Hematopoietic multipotent progenitor cell treated with erythropoietin and hydrocortisone succinate and interleukin-3 and kit ligand, for 17 days (in vitro differentiated cells): ENCODE results near the gene C10orf105.

Source experiments
- DNase-seq: peaks from one replicate; pipeline ENCODE4 v3.0.0-alpha.2; 2015; ENCODE audit warnings: low spot score

The C10orf105 gene

DNA sequence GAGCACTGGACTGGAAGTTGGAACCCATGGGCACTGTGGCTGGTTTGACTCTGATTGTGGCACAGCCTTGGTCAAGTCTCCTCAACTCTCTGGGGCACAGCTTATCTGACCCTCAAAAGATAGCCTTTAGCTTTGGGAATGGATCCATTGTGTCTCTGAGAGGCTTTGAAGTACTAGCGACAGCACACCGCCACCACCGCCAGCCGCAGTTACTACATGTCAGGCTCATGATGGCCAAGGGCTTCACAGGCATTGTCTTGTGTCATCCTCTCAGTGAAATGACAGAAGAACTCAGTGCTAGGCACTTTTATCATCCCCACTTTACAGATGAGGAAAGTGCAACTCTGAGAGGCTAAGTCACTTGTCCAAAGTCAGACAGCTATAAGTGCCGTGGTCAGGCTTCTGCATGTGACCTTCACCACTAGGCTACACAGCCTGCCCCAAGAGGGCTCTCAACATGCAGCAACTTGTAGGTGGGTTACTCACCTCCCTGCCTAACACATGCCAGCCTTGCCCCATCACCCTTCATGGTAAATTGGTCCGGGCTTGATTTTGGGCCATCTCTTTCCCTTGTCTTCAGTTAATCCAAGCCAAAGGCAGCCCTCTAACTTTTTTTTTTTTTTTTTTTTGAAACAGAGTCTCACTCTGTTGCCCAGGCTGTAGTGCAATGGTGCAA is 44.1 kb downstream of the C10orf105 start:
- no peak for DNase-seq

DNA sequence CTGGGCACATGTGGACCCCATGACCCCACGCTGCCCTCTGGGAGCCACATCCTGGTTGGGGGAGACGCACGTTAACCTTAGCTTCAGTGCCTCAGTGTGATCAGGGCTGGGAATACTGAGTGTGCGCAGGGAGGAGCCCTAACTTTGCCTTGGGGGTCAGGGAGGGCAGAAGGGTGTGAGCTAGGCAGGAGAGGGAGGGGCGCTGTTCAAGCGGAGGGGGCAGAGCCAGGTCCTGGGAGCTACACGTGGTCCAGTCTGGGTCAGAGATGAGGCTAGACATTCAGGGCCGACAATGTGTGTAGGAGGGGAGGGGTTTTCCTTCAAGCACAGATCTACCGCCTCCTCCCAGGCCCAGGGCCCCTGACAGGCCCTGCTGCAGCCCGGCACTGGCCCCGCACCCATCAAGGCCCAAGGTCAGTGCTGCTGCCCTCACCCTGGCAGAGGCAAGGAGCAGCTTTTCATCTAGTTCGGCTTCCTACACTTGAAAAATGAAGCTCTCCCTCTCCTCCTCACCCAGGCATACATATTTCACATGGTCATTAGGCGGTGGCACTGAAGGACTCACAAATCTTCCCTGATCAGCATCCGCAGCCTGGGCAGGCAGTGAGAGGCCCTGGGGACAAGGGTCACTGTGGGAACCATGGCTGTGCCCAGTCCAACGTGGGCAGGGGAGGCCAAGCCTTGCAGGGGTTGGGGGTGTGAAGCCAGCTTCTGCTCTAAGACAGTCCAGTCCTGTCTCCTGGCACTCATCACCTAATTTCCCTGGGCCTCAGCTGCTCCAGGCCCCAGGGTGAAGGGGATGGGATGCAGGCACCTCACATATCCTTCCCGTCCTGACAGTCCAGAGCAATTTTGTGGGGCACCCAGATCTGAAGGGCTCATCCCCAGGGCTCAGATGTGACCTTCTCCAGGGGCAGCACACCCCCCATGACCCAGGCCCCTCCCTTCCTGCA is 47.3 kb downstream of the C10orf105 start:
- no peak for DNase-seq

DNA sequence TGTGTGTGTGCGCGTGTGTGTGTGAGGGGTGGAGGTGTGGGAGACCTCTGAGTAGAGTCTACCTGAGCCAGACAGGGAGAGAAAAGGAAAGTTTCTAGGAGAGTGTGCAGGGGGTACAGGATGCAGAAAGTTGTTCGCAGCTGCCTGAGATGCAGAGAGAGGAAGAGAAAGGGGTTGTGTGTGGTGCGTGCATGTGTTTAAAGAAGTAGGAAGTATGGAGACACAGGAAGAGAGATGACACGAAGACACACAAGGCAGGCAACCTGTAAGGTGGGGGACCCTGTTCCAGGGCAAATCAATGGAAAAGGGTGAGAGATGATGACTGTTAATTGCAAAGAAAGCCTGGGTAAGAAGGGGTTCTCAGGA is 52.2 kb downstream of the C10orf105 start:
- DNase-seq = no peak

DNA sequence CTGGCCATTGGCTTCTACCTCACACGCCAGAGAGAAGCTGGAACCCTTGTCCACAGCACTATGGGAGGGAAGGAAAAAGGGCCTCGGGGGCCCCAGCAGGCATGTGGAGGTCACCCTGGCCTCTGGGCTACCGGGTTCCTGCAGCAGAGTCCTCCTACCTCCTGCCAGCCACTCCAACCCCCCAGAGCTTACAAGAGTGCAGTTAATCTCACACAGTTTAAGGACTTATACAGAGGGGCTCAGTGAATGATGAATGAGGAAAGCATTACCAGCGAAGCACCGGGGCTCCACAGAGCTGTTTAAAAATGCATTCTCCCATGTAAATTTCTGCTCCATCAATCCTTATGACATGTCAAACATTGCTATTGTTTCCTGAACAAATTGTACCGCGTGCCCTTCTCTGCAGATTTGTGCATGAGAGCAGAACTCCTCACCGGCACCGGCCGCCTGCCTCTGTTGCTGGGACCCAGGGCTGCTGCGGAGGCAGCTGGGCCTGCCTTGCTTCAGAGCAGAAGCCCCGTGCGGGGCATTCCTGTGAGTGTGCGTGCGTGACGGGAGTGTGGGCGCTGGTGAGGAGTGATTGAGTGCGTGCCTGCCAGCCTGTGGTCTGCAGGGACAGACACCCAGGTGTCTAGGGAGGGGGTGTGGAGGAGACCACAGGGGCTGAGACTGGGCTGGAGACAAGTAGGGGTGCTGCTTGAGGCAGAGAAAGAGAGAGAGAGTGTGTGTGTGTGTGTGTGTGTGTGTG is 52.8 kb downstream of the C10orf105 start:
- no peak for DNase-seq

DNA sequence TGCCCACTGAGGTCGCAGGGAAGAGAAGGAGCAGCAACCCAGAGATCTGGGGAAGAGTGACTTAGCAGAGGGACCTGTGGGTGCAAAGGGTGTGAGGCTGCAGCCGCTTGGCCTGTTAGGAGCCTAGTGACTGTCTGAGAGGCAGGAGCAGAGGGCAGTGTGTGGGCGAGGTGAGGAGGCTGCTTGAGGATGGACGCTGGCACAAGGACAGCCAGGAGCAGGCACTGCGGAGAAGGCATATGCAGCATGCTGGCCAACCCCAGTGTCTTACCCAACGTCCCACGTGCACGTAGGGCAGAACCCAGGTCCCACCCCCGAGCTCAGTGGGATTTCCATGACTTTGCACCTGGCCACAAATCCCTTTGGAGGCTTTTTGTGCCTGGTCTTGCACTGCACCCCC is 54.1 kb downstream of the C10orf105 start:
- DNase-seq = no peak

DNA sequence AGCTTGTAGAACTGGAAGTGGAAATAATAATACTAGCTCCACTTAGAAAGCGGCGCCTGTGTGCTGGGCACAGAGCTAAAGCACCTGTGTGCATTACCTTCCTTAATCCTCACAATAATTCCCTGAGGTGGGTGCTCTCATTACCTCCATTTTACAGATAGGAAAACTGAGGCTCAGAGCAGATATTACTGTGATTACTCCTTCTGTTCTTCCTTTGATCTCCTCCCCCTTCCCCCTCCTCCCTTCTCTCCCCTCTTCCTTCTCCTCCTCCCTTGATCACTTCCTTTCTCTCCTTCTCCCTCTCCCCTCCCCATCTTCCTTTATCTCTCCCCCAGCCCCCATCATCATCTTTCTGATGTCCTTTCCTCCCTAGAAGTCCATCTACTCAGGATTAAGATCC is 55.0 kb downstream of the C10orf105 start:
- no peak for DNase-seq

DNA sequence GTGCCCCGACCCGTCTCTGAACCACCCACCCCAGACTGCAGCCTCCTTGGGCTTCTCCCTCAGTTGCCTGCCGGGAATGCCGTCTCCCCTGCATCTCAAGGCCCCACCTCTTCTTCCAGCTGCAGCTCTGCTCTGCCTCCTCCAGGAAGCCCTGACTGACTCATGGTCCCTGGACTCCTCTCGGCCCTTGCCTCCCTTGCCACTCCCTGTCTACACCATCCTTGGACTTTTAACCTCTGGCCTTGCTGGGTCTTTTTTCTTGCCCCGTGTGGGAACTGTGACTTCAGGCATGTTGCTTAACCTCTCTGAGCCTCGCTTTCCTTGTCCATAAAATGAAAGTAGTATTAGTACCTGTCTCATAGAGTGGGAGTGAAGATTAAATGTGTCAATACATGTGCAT is 56.3 kb downstream of the C10orf105 start:
- no peak for DNase-seq

DNA sequence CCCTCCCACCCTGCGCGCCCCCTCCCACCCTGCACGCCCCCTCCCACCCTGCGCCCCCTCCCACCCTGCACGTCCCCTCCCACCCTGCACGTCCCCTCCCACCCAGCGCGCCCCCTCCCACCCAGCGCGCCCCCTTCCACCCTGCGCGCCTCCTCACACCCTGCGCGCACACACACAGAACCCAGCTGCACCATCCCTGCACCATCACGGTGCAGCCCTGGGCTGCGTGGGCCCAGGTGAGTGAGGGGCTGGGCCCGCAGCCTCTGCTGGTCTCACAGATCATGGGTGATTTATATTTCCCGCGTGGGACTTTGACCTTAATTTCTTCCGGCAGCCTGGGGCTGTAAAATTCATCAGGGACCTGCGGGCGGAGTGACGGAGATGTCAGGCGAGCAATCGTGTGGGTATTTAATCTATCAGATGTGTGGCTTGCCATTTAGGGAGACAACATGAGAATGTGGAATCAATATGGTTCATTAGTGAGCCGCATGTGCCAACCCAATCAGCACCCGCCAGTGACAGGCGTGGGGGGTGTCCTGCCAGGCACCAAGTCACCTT is 57.7 kb downstream of the C10orf105 start:
- no peak for DNase-seq
